ENCODE measurements around the gene AP2A2. TPM values are rescaled to one million over a fixed set of nuclear protein-coding genes. Genes with fewer than 3 reads are reported as not detected.
"Not testable (repeated sequence)": the region's sequence is repeated elsewhere in the genome, so short reads cannot be mapped to it uniquely, and the experiment has no call there.

Gene AP2A2
- total and polyA plus RNA-seq, 5 donors = 22.4 to 55.0 (median 48.9) TPM

DNA sequence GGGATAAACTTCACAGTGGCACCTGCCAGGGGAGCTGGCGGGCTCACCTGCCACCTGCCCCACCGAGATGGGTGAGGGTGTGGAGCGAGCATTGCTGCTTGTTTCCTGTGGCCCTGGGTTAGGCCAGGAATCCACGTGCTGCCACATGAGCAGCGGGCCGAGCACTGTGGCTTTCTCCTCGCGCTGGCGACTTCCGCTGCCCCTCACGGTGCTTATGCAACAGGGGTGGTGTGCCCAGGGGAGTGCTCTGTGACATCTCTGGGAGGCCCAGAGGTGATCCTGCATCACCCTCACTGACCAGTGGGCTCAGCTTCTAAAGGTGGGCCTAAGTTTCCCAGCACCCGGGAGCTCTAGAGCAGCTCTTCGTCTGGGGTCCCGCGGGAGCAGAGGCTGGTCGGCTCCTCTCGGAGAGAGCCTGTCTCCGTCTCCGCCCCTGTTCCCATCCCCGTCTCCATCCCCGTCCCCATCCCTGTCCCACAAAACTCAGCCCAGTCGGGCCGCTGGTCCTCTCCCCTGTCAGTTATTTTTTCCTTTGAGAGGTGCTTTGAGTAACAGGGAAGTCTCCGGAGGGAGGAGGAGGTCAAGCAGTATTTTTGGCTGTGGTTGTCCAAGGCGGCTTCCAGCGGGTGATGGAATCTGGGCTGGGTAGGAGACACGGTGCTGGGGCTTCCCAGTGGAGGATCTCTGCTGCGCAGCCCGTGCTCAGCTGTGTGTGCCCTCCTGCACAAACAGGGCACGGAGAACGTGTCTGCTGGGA lies 42.5 kb downstream of the AP2A2 start:
- Histone ChIP-seq H3K27ac (ENCODE audit: low read length) (no peak overlapping the region), H3K4me1 (ENCODE audit: control insufficient read depth, insufficient read depth, low read length) (no peaks in the 10 kb centered on the region), H3K9me3 (ENCODE audit: control insufficient read depth, low read length) (no peaks in the 10 kb centered on the region), H3K27me3 (ENCODE audit: control insufficient read depth, insufficient read depth) (no peaks in the 10 kb centered on the region), H3K4me3 (ENCODE audit: low read length) (no peak overlapping the region)
- DNase-seq = peak in 1 of 3 donors; percentile 63
- peak in 1 of 2 donors; percentile 11 for ATAC-seq
- WGBS = 67% methylated on average over 31 of the region's 31 CpGs
- intact Hi-C loops (cut with DNase I) = loop anchor here in 1 of 4 donors (5.0 kb wide), 1 partner anchor 41 kb away; the partner anchor contains the start of gene AP2A2

DNA sequence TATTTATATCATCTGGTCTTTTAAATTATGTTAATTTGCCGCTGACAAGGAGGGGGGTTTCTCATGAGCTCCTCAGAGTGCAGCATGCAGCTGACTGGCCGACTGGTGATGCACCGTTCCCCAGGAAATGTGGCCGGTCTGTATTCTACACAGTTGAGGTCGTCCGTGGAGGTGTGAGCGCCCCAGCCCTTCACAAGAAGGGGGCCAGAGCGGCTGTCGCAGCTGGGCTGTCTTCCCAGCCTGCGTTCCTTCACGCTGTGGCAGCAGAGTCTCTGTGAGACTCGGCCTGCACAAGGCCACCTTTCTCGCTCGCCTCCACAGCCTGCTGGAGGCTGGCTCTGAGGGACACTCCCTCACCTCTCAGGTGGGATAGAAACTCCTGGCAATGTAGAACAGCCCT lies 43.2 kb downstream of the AP2A2 start:
- WGBS = 88% methylated on average over 14 of the region's 14 CpGs
- Histone ChIP-seq H3K4me3 (ENCODE audit: low read length) (no peak overlapping the region), H3K4me1 (ENCODE audit: control insufficient read depth, insufficient read depth, low read length) (no peaks in the 10 kb centered on the region), H3K27me3 (ENCODE audit: control insufficient read depth, insufficient read depth) (no peaks in the 10 kb centered on the region), H3K9me3 (ENCODE audit: control insufficient read depth, low read length) (no peaks in the 10 kb centered on the region), H3K27ac (ENCODE audit: low read length) (no peak overlapping the region)
- no peak for ATAC-seq
- no peak for DNase-seq
- intact Hi-C loops (cut with DNase I) = loop anchor here in 1 of 4 donors (5.0 kb wide), 1 partner anchor 42 kb away; the partner anchor contains the start of gene AP2A2

DNA sequence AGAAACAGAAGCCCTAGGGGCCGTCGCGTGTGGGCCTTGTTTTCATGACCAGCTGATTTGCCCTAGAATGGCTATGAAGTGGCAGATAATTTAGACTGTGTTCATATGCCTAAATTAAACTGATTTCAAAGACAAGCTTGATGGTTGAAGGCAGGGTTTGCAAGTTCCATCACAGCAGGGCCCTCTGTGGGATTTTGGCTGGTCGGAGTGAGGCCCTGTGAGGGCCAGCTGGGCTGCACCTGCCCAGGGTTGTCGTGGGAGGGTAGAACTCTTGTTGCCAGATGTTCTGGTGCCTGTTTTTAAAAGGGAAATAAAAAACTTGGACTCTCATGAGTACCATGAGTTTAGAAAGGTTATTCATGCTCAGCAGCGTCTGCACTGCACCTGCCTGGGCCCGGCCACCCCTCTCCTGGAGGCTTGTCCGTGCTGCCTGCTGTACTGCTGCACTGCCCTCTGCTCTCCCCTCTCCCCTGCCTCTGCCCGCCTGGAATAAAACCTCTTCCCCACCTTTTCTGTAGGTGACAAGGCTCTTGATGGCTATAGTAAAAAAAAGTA lies 44.1 kb downstream of the AP2A2 start:
- intact Hi-C loops (cut with DNase I) = loop anchor here in 1 of 4 donors (5.0 kb wide), 1 partner anchor 42 kb away; the partner anchor contains the start of gene AP2A2
- ATAC-seq = no peak
- no peak overlapping the region for H3K4me3 ChIP-seq (ENCODE audit: low read length)
- WGBS = 85% methylated on average over 9 of the region's 9 CpGs
- DNase-seq = peak in 1 of 3 donors; percentile 38
- H3K4me1 ChIP-seq (ENCODE audit: control insufficient read depth, insufficient read depth, low read length) = no peaks in the 10 kb centered on the region
- H3K27ac ChIP-seq (ENCODE audit: low read length) = no peak overlapping the region
- no peaks in the 10 kb centered on the region for H3K9me3 ChIP-seq (ENCODE audit: control insufficient read depth, low read length)
- no peaks in the 10 kb centered on the region for H3K27me3 ChIP-seq (ENCODE audit: control insufficient read depth, insufficient read depth)

DNA sequence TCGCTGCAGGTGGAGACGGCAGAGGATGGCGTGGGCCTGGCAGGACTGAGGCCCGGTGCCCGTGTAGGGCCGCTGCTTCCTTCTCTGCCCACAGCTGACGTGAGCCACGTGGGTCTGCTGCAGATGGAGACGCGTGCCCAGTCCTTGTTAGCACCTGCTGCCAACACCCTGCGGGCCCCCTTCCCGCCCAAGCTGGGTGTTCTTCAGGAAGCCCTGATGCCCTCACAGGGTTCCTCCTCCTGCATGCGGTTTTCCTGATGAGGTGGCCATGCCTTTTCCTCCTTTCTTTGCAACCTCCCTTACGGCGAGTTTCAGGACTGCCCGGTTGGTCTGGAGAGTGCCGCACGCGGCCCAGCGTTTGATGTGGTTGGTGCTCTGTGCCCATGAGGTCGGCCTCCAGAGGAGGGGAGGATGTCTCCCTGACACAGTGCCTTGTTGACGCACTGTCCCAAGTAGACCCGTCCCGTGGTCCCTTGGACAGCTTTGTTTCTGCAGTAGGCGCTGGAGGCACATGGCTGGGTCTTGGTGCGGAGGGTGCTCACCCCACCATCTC lies 44.7 kb downstream of the AP2A2 start:
- Histone ChIP-seq H3K27me3 (ENCODE audit: control insufficient read depth, insufficient read depth) (no peaks in the 10 kb centered on the region), H3K27ac (ENCODE audit: low read length) (no peak overlapping the region), H3K4me1 (ENCODE audit: control insufficient read depth, insufficient read depth, low read length) (no peaks in the 10 kb centered on the region), H3K9me3 (ENCODE audit: control insufficient read depth, low read length) (no peaks in the 10 kb centered on the region), H3K4me3 (ENCODE audit: low read length) (no peak overlapping the region)
- 82% methylated on average over 26 of the region's 26 CpGs for WGBS
- DNase-seq = peak in 1 of 3 donors; percentile 55
- intact Hi-C loops (cut with DNase I) = no loop called here
- no peak for ATAC-seq

DNA sequence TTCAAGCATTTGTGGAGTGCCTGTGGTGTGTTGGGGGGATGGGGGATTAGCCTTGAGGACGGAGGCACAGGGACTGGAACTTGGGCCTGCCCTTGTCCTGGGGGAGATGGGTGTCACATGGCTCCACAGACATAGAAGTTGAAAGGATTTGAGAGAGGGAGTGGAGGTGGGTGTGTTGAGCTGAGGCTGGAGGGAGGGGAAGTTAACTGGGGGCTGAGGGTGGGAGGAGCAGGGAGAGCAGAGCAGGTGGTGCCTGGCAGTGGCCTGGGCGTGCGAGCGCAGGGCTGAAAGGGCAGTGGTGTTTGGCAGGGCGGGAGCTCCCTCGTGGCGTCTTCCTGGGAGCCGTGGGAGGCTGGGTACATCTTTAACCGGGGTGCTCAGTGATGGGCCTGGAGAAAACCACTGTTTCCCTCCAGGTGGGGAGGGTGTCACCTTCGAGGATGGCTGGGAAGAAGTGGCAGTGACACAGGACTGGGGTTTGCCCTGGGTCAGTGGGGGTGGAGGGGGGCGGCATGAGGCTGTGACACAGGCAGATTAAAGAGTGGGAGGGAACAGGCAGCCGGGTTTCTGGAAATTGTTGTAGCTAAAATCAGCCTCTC lies 45.5 kb downstream of the AP2A2 start:
- intact Hi-C loops (cut with DNase I) = no loop called here
- ATAC-seq = no peak
- peak in 1 of 3 donors; percentile 21 for DNase-seq
- Histone ChIP-seq H3K4me1 (ENCODE audit: control insufficient read depth, insufficient read depth, low read length) (no peaks in the 10 kb centered on the region), H3K27me3 (ENCODE audit: control insufficient read depth, insufficient read depth) (no peaks in the 10 kb centered on the region), H3K27ac (ENCODE audit: low read length) (no peak overlapping the region), H3K4me3 (ENCODE audit: low read length) (no peak overlapping the region), H3K9me3 (ENCODE audit: control insufficient read depth, low read length) (no peaks in the 10 kb centered on the region)
- 79% methylated on average over 12 of the region's 12 CpGs for WGBS

DNA sequence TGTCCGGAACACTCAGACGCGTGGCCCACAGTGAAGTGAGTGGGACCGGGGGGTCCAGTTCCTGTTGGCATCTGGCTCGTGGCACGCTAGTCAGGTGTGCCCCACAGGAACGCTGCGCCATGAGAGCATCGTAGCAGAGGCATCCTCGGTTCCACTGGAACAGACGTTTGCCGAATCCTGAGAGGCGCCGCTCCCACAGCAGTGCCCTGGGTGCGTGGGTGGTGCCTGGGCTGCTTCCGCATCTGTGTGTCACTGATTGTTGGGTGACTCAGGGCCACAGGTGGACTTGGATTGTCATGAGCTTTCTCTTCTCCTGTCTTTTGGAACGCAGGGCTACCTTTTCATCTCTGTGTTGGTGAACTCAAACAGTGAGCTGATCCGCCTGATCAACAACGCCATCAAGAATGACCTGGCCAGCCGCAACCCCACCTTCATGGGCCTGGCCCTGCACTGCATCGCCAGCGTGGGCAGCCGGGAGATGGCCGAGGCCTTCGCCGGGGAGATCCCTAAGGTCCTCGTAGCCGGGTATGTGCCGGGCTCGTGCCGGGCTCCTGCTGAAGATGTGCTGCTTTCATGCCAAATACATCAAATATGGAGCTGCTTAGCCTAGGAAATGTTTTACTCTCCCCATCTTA lies 46.2 kb downstream of the AP2A2 start:
- H3K4me1 ChIP-seq (ENCODE audit: control insufficient read depth, insufficient read depth, low read length) = no peaks in the 10 kb centered on the region

DNA sequence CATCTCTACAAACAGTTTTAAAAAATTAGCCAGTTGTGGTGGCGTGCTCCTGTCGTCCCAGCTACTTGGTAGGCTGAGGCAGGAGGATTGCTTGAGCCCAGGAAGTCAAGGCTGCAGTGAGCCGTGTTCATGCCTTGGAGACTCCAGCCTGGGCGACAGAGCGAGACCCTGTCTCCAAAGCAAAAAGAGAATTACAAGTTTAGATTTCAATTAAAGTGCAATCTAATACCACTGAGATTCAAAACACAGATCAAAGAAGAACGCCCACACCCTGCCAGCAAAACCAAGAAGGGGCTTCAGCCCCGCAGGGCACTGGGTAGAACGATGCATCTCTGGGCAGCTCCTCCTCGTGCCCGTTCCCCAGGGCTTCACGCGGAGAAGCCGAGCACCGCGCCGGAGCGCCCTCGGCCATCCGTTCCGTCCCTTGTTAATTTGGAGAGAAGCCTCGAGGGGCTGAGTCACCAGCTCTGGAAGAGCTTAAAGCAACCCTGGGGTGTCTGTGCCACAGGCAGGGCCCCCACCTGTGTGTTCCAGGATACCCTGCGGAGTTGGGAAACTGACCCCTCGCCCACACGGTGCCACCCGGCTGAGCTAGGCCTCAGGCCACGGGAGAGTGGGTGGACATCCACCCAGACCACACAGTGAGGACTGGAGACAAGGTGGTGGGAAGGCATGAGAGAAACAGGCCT lies 47.0 kb downstream of the AP2A2 start:
- intact Hi-C loops (cut with DNase I) = no loop called here
- H3K4me3 ChIP-seq (ENCODE audit: low read length) = no peak overlapping the region
- H3K27me3 ChIP-seq (ENCODE audit: control insufficient read depth, insufficient read depth) = no peaks in the 10 kb centered on the region
- no peak for DNase-seq
- H3K4me1 ChIP-seq (ENCODE audit: control insufficient read depth, insufficient read depth, low read length) = no peaks in the 10 kb centered on the region
- WGBS = 95% methylated on average over 26 of the region's 26 CpGs
- H3K27ac ChIP-seq (ENCODE audit: low read length) = no peak overlapping the region
- no peak for ATAC-seq
- H3K9me3 ChIP-seq (ENCODE audit: control insufficient read depth, low read length) = no peaks in the 10 kb centered on the region

More for the DNA sequence above, 46.2 kb downstream of the AP2A2 start:
- Histone ChIP-seq H3K9me3 (ENCODE audit: control insufficient read depth, low read length) (no peaks in the 10 kb centered on the region), H3K27ac (ENCODE audit: low read length) (no peak overlapping the region), H3K27me3 (ENCODE audit: control insufficient read depth, insufficient read depth) (no peaks in the 10 kb centered on the region), H3K4me3 (ENCODE audit: low read length) (no peak overlapping the region)
- 94% methylated on average over 31 of the region's 31 CpGs for WGBS
- ATAC-seq (no peak), DNase-seq (peak in 1 of 3 donors; percentile 35)
- intact Hi-C loops (cut with DNase I) = no loop called here

DNA sequence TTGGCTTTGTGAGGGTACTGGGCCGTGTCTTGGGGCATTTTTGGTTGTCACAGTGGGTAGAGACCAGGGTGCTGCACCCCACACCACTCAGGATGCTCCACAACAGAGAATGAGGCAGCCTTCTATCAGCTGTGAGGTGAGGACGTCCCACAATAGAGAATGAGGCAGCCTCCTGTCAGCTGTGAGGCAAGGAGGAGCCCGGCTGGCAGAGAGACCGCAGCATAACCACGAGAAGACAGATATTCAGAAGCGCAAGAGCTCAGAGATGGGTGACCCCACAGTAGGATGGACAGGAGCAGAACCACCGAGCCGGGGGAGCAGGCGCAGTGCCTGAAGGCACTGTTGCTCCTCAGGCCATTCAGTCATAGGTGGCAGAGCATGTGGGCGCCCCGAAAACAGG lies 47.6 kb downstream of the AP2A2 start:
- ATAC-seq (no peak), DNase-seq (no peak)
- Histone ChIP-seq H3K27ac (ENCODE audit: low read length) (no peak overlapping the region), H3K4me3 (ENCODE audit: low read length) (no peak overlapping the region), H3K9me3 (ENCODE audit: control insufficient read depth, low read length) (no peaks in the 10 kb centered on the region), H3K4me1 (ENCODE audit: control insufficient read depth, insufficient read depth, low read length) (no peaks in the 10 kb centered on the region), H3K27me3 (ENCODE audit: control insufficient read depth, insufficient read depth) (no peaks in the 10 kb centered on the region)
- WGBS = 96% methylated on average over 11 of the region's 11 CpGs
- intact Hi-C loops (cut with DNase I) = no loop called here

DNA sequence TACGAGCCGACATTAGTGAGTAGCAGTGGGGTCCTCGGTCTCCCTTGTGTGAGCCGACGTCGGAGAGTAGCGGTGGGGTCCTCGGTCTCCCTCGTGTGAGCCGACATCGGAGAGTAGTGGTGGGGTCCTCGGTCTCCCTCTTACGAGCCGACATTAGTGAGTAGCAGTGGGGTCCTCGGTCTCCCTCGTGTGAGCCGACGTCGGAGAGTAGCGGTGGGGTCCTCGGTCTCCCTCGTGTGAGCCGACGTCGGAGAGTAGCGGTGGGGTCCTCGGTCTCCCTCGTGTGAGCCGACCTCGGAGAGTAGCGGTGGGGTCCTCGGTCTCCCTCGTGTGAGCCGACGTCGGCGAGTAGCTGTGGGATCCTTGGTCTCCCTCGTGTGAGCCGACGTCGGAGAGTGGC lies 49.7 kb downstream of the AP2A2 start:
- H3K9me3 ChIP-seq (ENCODE audit: control insufficient read depth, low read length); ATAC-seq; intact Hi-C loops (cut with DNase I); H3K4me3 ChIP-seq (ENCODE audit: low read length); H3K27ac ChIP-seq (ENCODE audit: low read length); H3K27me3 ChIP-seq (ENCODE audit: control insufficient read depth, insufficient read depth); H3K4me1 ChIP-seq (ENCODE audit: control insufficient read depth, insufficient read depth, low read length); DNase-seq: not testable (repeated sequence)
- WGBS = 94% methylated on average over 41 of the region's 41 CpGs

DNA sequence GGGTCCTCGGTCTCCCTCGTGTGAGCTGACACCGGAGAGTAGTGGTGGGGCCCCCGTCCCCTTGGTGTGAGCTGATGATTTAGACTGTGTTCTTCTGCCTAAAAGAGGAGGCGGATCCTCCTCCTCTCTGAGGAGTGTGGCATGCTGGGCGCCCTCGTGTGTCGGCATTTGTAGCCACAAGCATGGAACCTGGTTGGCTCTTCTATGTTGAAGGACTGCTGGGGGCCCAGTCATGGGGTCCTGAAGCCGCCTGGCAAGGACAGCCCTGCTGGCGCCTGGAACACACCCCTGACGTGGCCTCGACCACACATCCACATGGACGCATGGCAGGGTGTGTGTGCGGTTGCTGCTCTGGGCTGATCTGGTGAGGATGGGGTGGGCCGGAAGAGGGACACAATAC lies 50.2 kb downstream of the AP2A2 start:
- 70% methylated on average over 15 of the region's 15 CpGs for WGBS
- no peak for ATAC-seq
- intact Hi-C loops (cut with DNase I) = no loop called here

More for the DNA sequence above, 50.2 kb downstream of the AP2A2 start:
- Histone ChIP-seq H3K27ac (ENCODE audit: low read length) (no peak overlapping the region), H3K4me1 (ENCODE audit: control insufficient read depth, insufficient read depth, low read length) (no peaks in the 10 kb centered on the region), H3K27me3 (ENCODE audit: control insufficient read depth, insufficient read depth) (no peaks in the 10 kb centered on the region), H3K4me3 (ENCODE audit: low read length) (no peak overlapping the region), H3K9me3 (ENCODE audit: control insufficient read depth, low read length) (no peaks in the 10 kb centered on the region)
- no peak for DNase-seq

All from right cardiac atrium (tissue), 5 donors.